A673 (cell line): ENCODE data around the gene PTPN1.

ENCODE experiments used
- CTCF ChIP-seq: fragments of 300-800, 200-600 bp; sonication (generic); conservative IDR thresholded peaks from 2 replicates; pipeline ENCODE4 v1.5.1; 2017; ENCODE audit warnings: low read depth, mild to moderate bottlenecking, antibody characterized with exemption, low read length, moderate library complexity, mixed read lengths
- EZH2 ChIP-seq: fragments of 200-600 bp; sonication (generic); IDR thresholded peaks from 2 replicates; pipeline ENCODE4 v1.6.1; 2017; ENCODE audit warnings: borderline replicate concordance, low read depth, mild to moderate bottlenecking, mixed read lengths, antibody characterized with exemption, low read length; ENCODE audit not compliant: poor library complexity, severe bottlenecking

- TF ChIP-seq EZH2, result no peak
- no peak for TF ChIP-seq CTCF
Observed at GRCh38 chr20:50472693-50473664, 37.2 kb upstream of the PTPN1 start.
